HFFc6 (cell line): ENCODE measurements around the gene AGMO. TPM values are rescaled to one million over a fixed set of nuclear protein-coding genes. Genes with fewer than 3 reads are reported as not detected.
"Not testable (repeated sequence)": the region's sequence is repeated elsewhere in the genome, so short reads cannot be mapped to it uniquely, and the experiment has no call there.

Source experiments
- DNase-seq: peaks from one replicate; pipeline ENCODE4 v3.0.0-alpha.2; 2018
- H3K27ac Mint-ChIP-seq: 2 replicates; pipeline ENCODE4 v1.8.0; 2020; ENCODE audit warnings: mild to moderate bottlenecking, mixed read lengths
- H3K27me3 Mint-ChIP-seq: 2 replicates; pipeline ENCODE4 v1.8.0; 2021; ENCODE audit warnings: mild to moderate bottlenecking, moderate library complexity, mixed read lengths; ENCODE audit not compliant: insufficient read depth
- H3K36me3 Mint-ChIP-seq: 2 replicates; pipeline ENCODE4 v1.8.0; 2021; ENCODE audit warnings: low read depth, mixed read lengths
- H3K4me1 Mint-ChIP-seq: 2 replicates; pipeline ENCODE4 v1.8.0; 2020; ENCODE audit warnings: low read depth, mixed read lengths
- H3K4me3 Mint-ChIP-seq: 2 replicates; pipeline ENCODE4 v1.8.0; 2020; ENCODE audit warnings: mild to moderate bottlenecking, moderate library complexity, mixed read lengths
- H3K9me3 Mint-ChIP-seq: 2 replicates; pipeline ENCODE4 v1.8.0; 2020; ENCODE audit warnings: mild to moderate bottlenecking, mixed read lengths
- total RNA-seq, 6 experiments: library from RNA; stranded (reverse); fragmentation: NEBNext Ultra II Directional; extraction: Animal tissue kit (Norgen Biotek cat#: 25700); gene quantifications; 2 replicates in 1 of 6; 3 replicates in 5 of 6; pipeline ENCODE4 v1.2.3, GENCODE V29; 2021
- TF ChIP-seq, protein P1 (sequence below): fragments of 200-600 bp; sonication (generic); IDR thresholded peaks from 2 replicates; pipeline ENCODE4 v1.5.0; 2021; ENCODE audit warnings: antibody characterized with exemption, mild to moderate bottlenecking

Gene AGMO
- total RNA-seq, 6 experiments from 2014 or later: 0.07 to 0.09 TPM; not detected in 4

DNA sequence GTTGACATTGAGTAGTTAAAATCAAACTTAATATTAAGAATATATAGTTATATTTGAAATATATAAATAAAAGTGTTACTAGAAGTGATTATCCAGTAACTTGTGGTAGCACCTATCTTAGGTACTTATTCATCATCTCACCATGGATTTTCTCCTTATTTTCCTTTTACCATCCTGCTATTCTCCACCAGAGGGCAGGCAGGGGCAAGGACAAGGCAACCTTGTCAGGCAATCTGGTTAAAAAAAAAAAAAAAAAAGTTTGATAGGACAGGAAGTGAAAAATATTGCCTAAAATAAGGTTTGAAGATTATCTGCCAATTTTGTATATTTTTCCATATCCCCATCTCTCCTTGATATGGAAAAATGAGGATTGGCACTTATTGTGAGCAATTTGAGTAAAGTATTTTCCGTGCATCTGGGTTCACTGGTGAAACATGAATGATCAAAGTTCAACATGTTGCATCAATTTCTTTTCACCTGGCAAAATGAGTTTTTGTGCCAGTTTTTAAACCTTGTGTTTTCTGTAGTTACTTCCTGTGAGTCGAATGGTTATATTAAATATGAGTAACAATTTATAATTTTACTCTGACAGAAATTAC lies 256.7 kb downstream of the AGMO start:
- H3K27me3 Mint-ChIP-seq: no peaks in the 10 kb centered on the region
- TF ChIP-seq, protein P1, sequence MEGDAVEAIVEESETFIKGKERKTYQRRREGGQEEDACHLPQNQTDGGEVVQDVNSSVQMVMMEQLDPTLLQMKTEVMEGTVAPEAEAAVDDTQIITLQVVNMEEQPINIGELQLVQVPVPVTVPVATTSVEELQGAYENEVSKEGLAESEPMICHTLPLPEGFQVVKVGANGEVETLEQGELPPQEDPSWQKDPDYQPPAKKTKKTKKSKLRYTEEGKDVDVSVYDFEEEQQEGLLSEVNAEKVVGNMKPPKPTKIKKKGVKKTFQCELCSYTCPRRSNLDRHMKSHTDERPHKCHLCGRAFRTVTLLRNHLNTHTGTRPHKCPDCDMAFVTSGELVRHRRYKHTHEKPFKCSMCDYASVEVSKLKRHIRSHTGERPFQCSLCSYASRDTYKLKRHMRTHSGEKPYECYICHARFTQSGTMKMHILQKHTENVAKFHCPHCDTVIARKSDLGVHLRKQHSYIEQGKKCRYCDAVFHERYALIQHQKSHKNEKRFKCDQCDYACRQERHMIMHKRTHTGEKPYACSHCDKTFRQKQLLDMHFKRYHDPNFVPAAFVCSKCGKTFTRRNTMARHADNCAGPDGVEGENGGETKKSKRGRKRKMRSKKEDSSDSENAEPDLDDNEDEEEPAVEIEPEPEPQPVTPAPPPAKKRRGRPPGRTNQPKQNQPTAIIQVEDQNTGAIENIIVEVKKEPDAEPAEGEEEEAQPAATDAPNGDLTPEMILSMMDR: peak; percentile 90
- DNase-seq: peak; percentile 48
- no peaks in the 10 kb centered on the region for H3K4me1 Mint-ChIP-seq
- no peak overlapping the region for H3K4me3 Mint-ChIP-seq
- H3K27ac Mint-ChIP-seq: no peak overlapping the region
- no peaks in the 10 kb centered on the region for H3K9me3 Mint-ChIP-seq
- H3K36me3 Mint-ChIP-seq: no peaks in the 10 kb centered on the region

DNA sequence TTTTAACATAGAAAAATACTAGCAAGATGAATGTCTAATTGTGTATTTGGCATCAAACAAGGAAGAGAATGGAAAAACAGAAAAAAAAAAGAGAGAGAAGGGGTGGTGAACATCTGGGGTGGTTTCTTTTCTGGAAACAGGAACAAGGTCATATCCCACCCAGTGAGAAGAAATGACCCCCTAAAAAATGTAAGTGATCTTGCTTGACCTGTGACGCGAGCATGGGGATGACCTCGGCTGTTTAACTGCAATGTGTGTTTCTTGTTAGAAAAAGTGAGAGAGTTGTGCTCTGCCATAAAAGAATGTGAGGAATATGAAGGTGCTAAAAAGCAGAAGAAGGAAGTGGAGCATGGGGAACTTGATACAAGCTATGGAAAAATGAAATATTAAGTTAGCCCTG lies 258.5 kb downstream of the AGMO start:
- H3K4me1 Mint-ChIP-seq: no peaks in the 10 kb centered on the region
- H3K36me3 Mint-ChIP-seq: no peaks in the 10 kb centered on the region
- no peaks in the 10 kb centered on the region for H3K9me3 Mint-ChIP-seq
- no peak overlapping the region for H3K4me3 Mint-ChIP-seq
- TF ChIP-seq, protein P1: no peak
- no peaks in the 10 kb centered on the region for H3K27me3 Mint-ChIP-seq
- no peak for DNase-seq
- H3K27ac Mint-ChIP-seq: no peak overlapping the region

DNA sequence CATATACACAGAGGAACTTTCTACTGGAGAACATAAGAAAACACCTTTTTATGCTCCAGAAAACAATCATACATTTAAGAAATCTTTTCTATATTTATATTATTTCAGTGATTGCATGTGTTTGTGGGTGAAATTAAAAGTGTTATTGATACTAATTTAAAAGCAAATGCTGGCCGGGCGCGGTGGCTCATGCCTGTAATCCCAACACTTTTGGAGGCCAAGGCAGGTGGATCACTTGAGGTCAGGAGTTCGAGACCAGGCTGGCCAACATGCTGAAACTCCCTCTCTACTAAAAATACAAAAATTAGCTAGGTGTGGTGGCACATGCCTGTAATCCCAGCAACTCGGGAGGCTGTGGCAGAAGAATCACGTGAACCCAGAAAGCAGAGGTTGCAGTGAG lies 260.8 kb downstream of the AGMO start:
- not testable (repeated sequence) for H3K36me3 Mint-ChIP-seq, H3K4me3 Mint-ChIP-seq, H3K9me3 Mint-ChIP-seq, H3K27ac Mint-ChIP-seq, H3K27me3 Mint-ChIP-seq, DNase-seq, H3K4me1 Mint-ChIP-seq

DNA sequence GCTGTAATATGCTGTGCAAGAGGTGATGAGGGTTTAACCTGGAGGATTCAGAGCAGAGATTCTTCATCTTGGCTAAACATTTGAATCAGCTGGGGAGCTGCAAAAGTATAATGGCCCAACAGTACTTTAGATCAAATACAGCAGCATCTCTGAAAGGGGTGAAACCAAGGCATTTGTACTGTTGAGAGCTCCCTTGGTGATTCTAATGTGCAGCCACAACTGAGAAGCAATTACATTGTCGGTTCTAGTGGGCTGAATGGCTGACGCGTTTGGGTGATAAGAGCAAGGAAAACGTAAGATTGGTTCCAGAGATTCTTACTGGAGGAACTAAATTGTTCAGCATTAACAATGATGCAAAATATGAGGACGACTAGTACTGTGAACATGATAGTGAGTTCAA lies 269.7 kb downstream of the AGMO start:
- DNase-seq: no peak
- Mint-ChIP-seq H3K4me1 (no peaks in the 10 kb centered on the region), H3K36me3 (no peaks in the 10 kb centered on the region), H3K9me3 (no peaks in the 10 kb centered on the region), H3K27ac (no peak overlapping the region), H3K27me3 (no peaks in the 10 kb centered on the region), H3K4me3 (no peak overlapping the region)
- TF ChIP-seq, protein P1: no peak

DNA sequence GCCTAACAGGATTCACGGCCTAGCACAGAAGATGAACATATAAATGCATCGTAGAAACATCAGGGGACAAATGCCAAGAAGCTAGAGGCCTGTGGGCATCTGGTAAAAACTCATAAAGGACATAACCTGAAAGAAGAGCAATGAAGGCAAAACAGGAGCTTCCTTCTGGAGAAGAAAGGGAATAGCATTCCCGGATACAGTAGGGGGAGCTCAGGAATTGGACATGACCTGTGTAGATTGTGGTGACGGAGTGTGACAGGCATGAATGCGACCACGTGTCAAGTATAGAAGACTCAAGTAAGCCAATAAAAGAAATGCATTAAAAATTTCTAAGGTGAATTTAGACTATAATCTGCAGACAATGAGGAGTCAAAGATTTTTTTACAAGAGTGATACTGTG lies 270.1 kb downstream of the AGMO start:
- Mint-ChIP-seq H3K9me3 (no peaks in the 10 kb centered on the region), H3K27me3 (no peaks in the 10 kb centered on the region), H3K4me3 (no peak overlapping the region), H3K27ac (no peak overlapping the region), H3K4me1 (no peaks in the 10 kb centered on the region), H3K36me3 (no peaks in the 10 kb centered on the region)
- DNase-seq: no peak
- TF ChIP-seq, protein P1: no peak

DNA sequence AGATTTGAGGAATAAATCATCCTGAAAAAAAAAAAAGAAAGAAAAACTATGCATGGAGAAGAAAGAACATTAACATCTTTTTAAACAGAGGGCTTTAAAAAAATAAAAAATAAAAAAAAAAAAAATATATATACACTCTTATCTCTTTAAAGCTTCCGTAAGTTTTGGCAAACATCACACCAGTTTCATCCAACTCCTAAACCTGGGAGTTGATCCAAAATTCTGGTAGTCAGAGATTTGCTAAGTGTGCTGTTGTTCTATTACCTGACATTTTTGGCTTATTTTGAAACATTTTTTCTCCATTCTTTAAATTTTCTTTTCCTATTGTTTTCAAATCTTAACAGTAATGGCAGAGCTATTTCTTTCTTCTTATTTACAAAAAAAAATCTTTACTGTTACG lies 273.1 kb downstream of the AGMO start:
- Mint-ChIP-seq H3K27ac (no peak overlapping the region), H3K4me3 (no peak overlapping the region), H3K9me3 (no peaks in the 10 kb centered on the region), H3K36me3 (no peaks in the 10 kb centered on the region), H3K4me1 (peaks cover 4% of the 10 kb centered on the region; the same call in 1 of the 2 replicates), H3K27me3 (no peaks in the 10 kb centered on the region)
- no peak for DNase-seq
- TF ChIP-seq, protein P1: no peak
